ENCODE measurements around the gene GMPR. TPM values are rescaled to one million over a fixed set of nuclear protein-coding genes. Genes with fewer than 3 reads are reported as not detected.

GMPR gene
- total RNA-seq, 1 experiment from 2014 or later = 1.4 TPM

DNA sequence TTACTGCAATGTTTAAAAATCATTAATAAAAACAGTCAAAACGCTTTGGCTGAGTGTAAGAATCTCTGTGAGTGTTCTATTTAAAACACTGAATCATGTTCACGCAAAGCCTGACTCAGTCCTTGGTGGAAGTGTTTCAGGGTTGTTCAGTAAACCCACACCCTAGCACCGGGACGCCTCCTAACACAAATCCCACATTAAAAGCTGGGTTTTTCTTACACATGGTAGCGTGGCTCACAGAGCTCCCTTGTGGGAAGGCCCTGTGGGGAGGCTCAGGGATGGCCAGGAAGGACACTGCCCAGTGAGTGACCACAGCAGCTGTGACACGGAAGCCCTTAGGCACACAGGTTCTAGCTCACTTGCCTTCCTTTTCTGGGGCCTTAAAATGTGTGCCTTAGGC, 80.2 kb downstream of the GMPR start:
- intact Hi-C loops (cut with micrococcal nuclease; ENCODE audit: unreplicated experiment) = no loop called here
- CTCF ChIA-PET = no interaction called here
- TF ChIP-seq, protein P1, sequence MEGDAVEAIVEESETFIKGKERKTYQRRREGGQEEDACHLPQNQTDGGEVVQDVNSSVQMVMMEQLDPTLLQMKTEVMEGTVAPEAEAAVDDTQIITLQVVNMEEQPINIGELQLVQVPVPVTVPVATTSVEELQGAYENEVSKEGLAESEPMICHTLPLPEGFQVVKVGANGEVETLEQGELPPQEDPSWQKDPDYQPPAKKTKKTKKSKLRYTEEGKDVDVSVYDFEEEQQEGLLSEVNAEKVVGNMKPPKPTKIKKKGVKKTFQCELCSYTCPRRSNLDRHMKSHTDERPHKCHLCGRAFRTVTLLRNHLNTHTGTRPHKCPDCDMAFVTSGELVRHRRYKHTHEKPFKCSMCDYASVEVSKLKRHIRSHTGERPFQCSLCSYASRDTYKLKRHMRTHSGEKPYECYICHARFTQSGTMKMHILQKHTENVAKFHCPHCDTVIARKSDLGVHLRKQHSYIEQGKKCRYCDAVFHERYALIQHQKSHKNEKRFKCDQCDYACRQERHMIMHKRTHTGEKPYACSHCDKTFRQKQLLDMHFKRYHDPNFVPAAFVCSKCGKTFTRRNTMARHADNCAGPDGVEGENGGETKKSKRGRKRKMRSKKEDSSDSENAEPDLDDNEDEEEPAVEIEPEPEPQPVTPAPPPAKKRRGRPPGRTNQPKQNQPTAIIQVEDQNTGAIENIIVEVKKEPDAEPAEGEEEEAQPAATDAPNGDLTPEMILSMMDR (IDR thresholded peaks at IDR 0.05; ENCODE audit: unreplicated experiment) = no peak
- BruUV-seq (replicated peaks) = no TSS peak
- Mint-ChIP-seq H3K27ac (ENCODE audit: unreplicated experiment) (no peak overlapping the region), H3K4me1 (ENCODE audit: low read depth, unreplicated experiment) (peaks cover 10% of the 10 kb centered on the region), H3K9me3 (ENCODE audit: low read depth, unreplicated experiment) (no peaks in the 10 kb centered on the region), H3K4me3 (ENCODE audit: low read depth, unreplicated experiment) (no peak overlapping the region), H3K27me3 (ENCODE audit: unreplicated experiment) (no peaks in the 10 kb centered on the region), H3K36me3 (ENCODE audit: insufficient read depth, unreplicated experiment) (no peaks in the 10 kb centered on the region)
- no peak for DNase-seq

DNA sequence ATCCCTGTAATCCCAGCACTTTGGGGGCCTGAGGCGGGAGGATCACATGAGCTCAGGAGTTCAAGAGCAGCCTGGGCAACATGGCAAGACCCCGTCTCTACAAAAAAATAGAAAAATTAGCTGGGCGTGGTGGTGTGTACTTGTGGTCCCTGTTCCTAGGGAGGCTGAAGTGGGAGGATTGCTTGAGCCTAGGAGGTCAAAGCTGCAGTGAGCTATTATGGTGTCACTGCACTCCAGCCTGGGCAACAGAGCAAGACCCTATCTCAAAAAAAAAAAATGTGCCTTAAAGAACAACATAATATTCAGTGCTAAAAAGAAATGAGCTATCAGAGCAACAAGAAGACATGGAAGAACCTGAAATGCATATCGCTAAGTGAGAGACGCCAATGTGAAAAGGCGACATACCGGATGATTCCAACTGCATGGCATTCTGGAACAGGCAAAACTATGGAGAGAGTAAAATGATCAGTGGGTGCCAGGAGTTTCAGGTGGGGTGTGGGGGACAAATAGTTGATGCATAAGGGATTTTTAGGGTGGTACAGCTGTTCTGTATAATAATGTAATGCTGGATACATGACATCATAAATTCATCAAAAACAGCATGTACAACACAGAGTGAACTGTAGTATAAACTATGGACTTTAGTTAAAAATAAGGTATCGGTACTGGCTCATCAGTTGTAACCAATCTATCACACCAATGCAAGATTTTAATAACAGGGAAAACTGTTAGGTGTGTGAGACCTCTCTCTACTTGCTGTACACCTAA, 80.8 kb downstream of the GMPR start:
- intact Hi-C loops (cut with micrococcal nuclease; ENCODE audit: unreplicated experiment) = no loop called here
- CTCF ChIA-PET = interaction anchor here (0.7 kb wide), 1 partner anchor 10 kb away, joined by 6 read pairs; no protein-coding TSS in a partner anchor
- H3K27ac Mint-ChIP-seq (ENCODE audit: unreplicated experiment) = no peak overlapping the region
- H3K4me3 Mint-ChIP-seq (ENCODE audit: low read depth, unreplicated experiment) = no peak overlapping the region
- H3K36me3 Mint-ChIP-seq (ENCODE audit: insufficient read depth, unreplicated experiment) = no peaks in the 10 kb centered on the region
- no TSS peak for BruUV-seq (replicated peaks)
- TF ChIP-seq, protein P1 (IDR thresholded peaks at IDR 0.05; ENCODE audit: unreplicated experiment) = no peak
- no peaks in the 10 kb centered on the region for H3K27me3 Mint-ChIP-seq (ENCODE audit: unreplicated experiment)
- DNase-seq = no peak
- H3K4me1 Mint-ChIP-seq (ENCODE audit: low read depth, unreplicated experiment) = peaks cover 10% of the 10 kb centered on the region
- no peaks in the 10 kb centered on the region for H3K9me3 Mint-ChIP-seq (ENCODE audit: low read depth, unreplicated experiment)

DNA sequence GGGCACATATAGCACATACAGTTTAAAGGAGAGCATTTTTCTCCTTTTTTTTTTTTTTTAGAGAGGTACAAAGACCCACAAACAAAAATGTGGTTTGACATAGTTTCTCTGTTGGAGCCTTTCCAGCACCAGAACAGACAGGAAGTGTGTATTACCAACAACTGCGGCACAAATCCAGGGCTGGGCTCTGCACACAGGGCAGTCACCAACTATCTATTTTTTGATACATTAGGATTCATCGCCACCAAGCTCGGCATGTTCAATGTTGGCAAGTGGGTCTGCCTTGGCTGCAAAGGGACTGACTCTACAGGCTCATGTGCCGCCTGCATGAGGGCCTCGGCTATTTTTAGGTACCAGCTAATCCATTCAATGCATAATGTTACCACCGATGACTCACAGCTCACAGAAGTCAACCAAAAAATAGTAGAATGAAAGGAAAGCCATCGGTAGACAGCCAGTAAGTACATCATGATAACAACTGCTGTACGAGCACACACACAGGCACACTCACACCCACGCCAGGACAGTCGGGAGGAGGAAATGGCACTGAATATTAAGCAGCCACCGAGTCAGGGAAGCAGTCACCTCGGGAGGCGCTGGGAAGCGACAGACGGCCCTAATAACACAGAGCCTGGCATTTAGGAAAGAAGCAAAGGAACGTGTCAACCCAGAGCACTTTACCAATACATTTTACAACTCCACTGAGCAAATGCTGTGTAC, 81.6 kb downstream of the GMPR start:
- Mint-ChIP-seq H3K9me3 (ENCODE audit: low read depth, unreplicated experiment) (no peaks in the 10 kb centered on the region), H3K4me3 (ENCODE audit: low read depth, unreplicated experiment) (peak overlapping the region; percentile 57), H3K4me1 (ENCODE audit: low read depth, unreplicated experiment) (peaks cover 10% of the 10 kb centered on the region), H3K27ac (ENCODE audit: unreplicated experiment) (peak overlapping the region; percentile 55), H3K36me3 (ENCODE audit: insufficient read depth, unreplicated experiment) (no peaks in the 10 kb centered on the region), H3K27me3 (ENCODE audit: unreplicated experiment) (no peaks in the 10 kb centered on the region)
- BruUV-seq (replicated peaks) = no TSS peak
- CTCF ChIA-PET = no interaction called here
- TF ChIP-seq, protein P1 (IDR thresholded peaks at IDR 0.05; ENCODE audit: unreplicated experiment) = no peak
- intact Hi-C loops (cut with micrococcal nuclease; ENCODE audit: unreplicated experiment) = no loop called here
- DNase-seq = peak; percentile 37

DNA sequence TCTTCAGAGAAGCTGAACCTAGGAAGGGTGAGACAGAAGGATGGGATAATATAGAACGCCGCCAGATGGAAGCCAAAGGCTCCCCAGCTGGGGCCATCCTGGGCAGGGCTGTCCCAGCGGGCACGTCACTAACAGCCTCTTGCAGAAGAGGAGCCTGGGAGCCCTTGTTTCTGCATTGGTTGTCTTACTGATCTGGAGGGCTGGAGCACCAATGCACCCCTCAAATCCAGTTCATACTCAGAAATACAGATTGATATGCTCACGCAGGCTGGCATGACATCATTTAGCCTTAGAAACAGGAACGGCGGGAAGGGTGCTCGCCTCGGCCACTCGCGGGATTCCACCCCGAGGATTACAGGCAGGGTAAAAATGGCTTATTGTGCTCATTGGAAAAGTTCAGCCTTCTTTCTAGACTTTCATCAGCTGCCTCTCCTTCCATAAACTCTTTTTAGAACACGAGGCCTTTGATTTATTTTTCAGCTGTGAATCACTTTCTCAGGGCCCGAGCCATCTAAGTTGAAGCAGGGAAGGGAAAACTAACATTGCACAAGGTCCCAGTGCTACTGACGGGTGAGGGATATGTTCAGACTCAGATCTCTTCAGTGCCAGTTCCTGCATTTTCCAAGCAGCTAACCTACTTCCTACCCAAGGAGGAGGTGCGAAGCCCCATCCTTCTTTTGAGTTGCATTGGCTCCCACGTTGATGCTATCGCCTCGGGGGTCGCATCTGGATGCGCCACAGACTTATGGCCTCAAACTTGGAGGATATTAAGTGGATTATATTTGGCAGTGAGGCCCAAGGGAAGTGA, 82.3 kb downstream of the GMPR start:
- CTCF ChIA-PET = no interaction called here
- TF ChIP-seq, protein P1 (IDR thresholded peaks at IDR 0.05; ENCODE audit: unreplicated experiment) = no peak
- H3K4me3 Mint-ChIP-seq (ENCODE audit: low read depth, unreplicated experiment) = peak overlapping the region; percentile 57
- no peaks in the 10 kb centered on the region for H3K27me3 Mint-ChIP-seq (ENCODE audit: unreplicated experiment)
- no peaks in the 10 kb centered on the region for H3K9me3 Mint-ChIP-seq (ENCODE audit: low read depth, unreplicated experiment)
- intact Hi-C loops (cut with micrococcal nuclease; ENCODE audit: unreplicated experiment) = no loop called here
- DNase-seq = no peak
- H3K4me1 Mint-ChIP-seq (ENCODE audit: low read depth, unreplicated experiment) = peaks cover 10% of the 10 kb centered on the region
- peak overlapping the region; percentile 55 for H3K27ac Mint-ChIP-seq (ENCODE audit: unreplicated experiment)
- no TSS peak for BruUV-seq (replicated peaks)
- H3K36me3 Mint-ChIP-seq (ENCODE audit: insufficient read depth, unreplicated experiment) = no peaks in the 10 kb centered on the region

Measured in Calu3 (cell line).